ENCODE measurements around the gene RPLP2.

DNA sequence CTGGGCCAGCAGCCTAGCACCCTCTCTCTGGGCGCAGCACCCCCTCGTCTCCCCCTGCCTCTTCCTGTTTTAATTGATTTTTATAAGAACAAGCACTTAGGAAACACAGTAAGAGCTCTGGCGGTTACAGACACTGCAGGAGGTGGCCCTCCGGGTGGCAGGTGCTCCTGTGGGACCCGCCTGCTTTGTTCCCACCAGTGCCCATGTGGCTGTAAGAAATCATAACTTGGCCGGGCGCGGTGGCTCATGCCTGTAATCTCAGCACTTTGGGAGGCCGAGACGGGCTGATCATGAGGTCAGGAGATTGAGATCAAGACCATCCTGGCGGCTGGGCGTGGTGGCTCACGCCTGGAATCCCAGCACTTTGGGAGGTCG lies 51.3 kb downstream of the RPLP2 start:
- TF ChIP-seq RAD21 (IDR thresholded peaks at IDR 0.05; ENCODE audit: low read depth): no peak
- TF ChIP-seq, protein P1, sequence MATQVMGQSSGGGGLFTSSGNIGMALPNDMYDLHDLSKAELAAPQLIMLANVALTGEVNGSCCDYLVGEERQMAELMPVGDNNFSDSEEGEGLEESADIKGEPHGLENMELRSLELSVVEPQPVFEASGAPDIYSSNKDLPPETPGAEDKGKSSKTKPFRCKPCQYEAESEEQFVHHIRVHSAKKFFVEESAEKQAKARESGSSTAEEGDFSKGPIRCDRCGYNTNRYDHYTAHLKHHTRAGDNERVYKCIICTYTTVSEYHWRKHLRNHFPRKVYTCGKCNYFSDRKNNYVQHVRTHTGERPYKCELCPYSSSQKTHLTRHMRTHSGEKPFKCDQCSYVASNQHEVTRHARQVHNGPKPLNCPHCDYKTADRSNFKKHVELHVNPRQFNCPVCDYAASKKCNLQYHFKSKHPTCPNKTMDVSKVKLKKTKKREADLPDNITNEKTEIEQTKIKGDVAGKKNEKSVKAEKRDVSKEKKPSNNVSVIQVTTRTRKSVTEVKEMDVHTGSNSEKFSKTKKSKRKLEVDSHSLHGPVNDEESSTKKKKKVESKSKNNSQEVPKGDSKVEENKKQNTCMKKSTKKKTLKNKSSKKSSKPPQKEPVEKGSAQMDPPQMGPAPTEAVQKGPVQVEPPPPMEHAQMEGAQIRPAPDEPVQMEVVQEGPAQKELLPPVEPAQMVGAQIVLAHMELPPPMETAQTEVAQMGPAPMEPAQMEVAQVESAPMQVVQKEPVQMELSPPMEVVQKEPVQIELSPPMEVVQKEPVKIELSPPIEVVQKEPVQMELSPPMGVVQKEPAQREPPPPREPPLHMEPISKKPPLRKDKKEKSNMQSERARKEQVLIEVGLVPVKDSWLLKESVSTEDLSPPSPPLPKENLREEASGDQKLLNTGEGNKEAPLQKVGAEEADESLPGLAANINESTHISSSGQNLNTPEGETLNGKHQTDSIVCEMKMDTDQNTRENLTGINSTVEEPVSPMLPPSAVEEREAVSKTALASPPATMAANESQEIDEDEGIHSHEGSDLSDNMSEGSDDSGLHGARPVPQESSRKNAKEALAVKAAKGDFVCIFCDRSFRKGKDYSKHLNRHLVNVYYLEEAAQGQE (IDR thresholded peaks at IDR 0.05; ENCODE audit: low read depth): no peak
- no peak for TF ChIP-seq TAF1 (IDR thresholded peaks at IDR 0.05; ENCODE audit: low read depth)
- TF ChIP-seq, protein P2, sequence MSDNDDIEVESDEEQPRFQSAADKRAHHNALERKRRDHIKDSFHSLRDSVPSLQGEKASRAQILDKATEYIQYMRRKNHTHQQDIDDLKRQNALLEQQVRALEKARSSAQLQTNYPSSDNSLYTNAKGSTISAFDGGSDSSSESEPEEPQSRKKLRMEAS (IDR thresholded peaks at IDR 0.05): no peak
- no peak for TF ChIP-seq YY1 (IDR thresholded peaks at IDR 0.05; ENCODE audit: low read depth)

Measured in Ishikawa (cell line).